GM12878 (cell line): ENCODE measurements around the gene PCDHGA1. TPM values are rescaled to one million over a fixed set of nuclear protein-coding genes. Genes with fewer than 3 reads are reported as not detected.

Experiments used
- BHLHE40 ChIP-seq, 2 experiments: fragments of 450-650 bp in 1 of 2; IDR thresholded peaks; 2 replicates each; pipeline ENCODE4 v1.6.1; 2011 to 2017; ENCODE audit warnings: low read depth in 2 of 2, borderline replicate concordance in 1 of 2, improper control_type of control experiment in 1 of 2, low read length in 1 of 2, mild to moderate bottlenecking in 1 of 2
- CREB1 ChIP-seq: IDR thresholded peaks from 2 replicates; pipeline ENCODE4 v1.6.1; 2012; ENCODE audit warnings: low read depth, mild to moderate bottlenecking, inconsistent platforms
- EZH2 ChIP-seq: IDR thresholded peaks from 2 replicates; pipeline ENCODE4 v1.6.1; 2012; ENCODE audit warnings: low read depth, mild to moderate bottlenecking, control low read depth, inconsistent platforms, low read length, borderline replicate concordance; ENCODE audit not compliant: control insufficient read depth
- FOXK2 ChIP-seq: fragments of 450-650 bp; IDR thresholded peaks from 2 replicates; pipeline ENCODE4 v1.6.1; 2017; ENCODE audit warnings: mild to moderate bottlenecking, moderate library complexity
- GATAD2B ChIP-seq: fragments of 450-650 bp; conservative IDR thresholded peaks from 2 replicates; pipeline ENCODE4 v1.6.1; 2017; ENCODE audit warnings: low read depth, mild to moderate bottlenecking, moderate library complexity
- HCFC1 ChIP-seq: fragments of 150-350 bp; IDR thresholded peaks from 2 replicates; pipeline ENCODE4 v1.6.1; 2014; ENCODE audit warnings: low read length
- IKZF1 ChIP-seq: fragments of 450-650 bp; conservative IDR thresholded peaks from 2 replicates; pipeline ENCODE4 v1.6.1; 2017; ENCODE audit warnings: antibody characterized with exemption, mild to moderate bottlenecking
- MYC ChIP-seq: IDR thresholded peaks from 2 replicates; pipeline ENCODE4 v1.6.1; 2011; ENCODE audit warnings: mild to moderate bottlenecking, low read length, moderate library complexity, inconsistent platforms; ENCODE audit not compliant: insufficient read depth, insufficient replicate concordance, insufficient read length, severe bottlenecking
- RB1 ChIP-seq: fragments of 450-650 bp; formaldehyde crosslinking; IDR thresholded peaks from 2 replicates; pipeline ENCODE4 v1.6.1; 2017; ENCODE audit warnings: mild to moderate bottlenecking, borderline replicate concordance
- RFX5 ChIP-seq: IDR thresholded peaks from 2 replicates; pipeline ENCODE4 v1.6.1; 2011; ENCODE audit warnings: low read depth, low read length, improper control_type of control experiment
- RUNX3 ChIP-seq: IDR thresholded peaks from 2 replicates; pipeline ENCODE4 v1.6.1; 2012; ENCODE audit warnings: low read length, inconsistent platforms
- STAT1 ChIP-seq: fragments of 450-650 bp; conservative IDR thresholded peaks from 2 replicates; pipeline ENCODE4 v1.6.1; 2014; ENCODE audit warnings: antibody characterized with exemption, mild to moderate bottlenecking
- TCF7 ChIP-seq: IDR thresholded peaks from 2 replicates; pipeline ENCODE4 v1.6.1; 2014; ENCODE audit warnings: antibody characterized with exemption, borderline replicate concordance
- ZSCAN29 ChIP-seq: fragments of 450-650 bp; IDR thresholded peaks from 2 replicates; pipeline ENCODE4 v1.6.1; 2017; ENCODE audit warnings: mild to moderate bottlenecking, moderate library complexity
- polyA plus RNA-seq, 11 experiments: library from polyadenylated mRNA; depleted of rRNA in 4 of 11; unstranded in 6 of 11; stranded (reverse) in 5 of 11; fragments of >200 nt; fragmentation: Nextera tagmentation in 4 of 11; fragmentation: Illumina TruSeq in 1 of 11; extraction: Ambion mirVana in 4 of 11; extraction: Trizol in 1 of 11; gene quantifications; 1 replicate in 1 of 11; 2 replicates in 10 of 11; pipeline versions ENCODE4 v1.2.1 to v1.2.3, GENCODE V29; 2011 to 2016; ENCODE audit warnings: inconsistent platforms in 2 of 11, missing spikeins in 2 of 11, low read depth in 1 of 11
- total RNA-seq, 4 experiments: library from RNA; depleted of rRNA in 3 of 4; stranded (reverse); fragments of >200 nt in 3 of 4; fragmentation: Illumina TruSeq in 1 of 4; extraction: Trizol in 1 of 4; gene quantifications; 2 replicates each; pipeline versions ENCODE4 v1.2.1 to v1.2.3, GENCODE V29; 2013 to 2021
- TF ChIP-seq, protein P1 (sequence below): fragments of 150-350 bp; IDR thresholded peaks from 2 replicates; pipeline ENCODE4 v1.6.1; 2014; ENCODE audit warnings: mild to moderate bottlenecking, low read depth, low read length
- TF ChIP-seq, protein P2 (sequence below): fragments of 450-650 bp; formaldehyde crosslinking; IDR thresholded peaks from 2 replicates; pipeline ENCODE4 v1.4.0; 2022; ENCODE audit warnings: mild to moderate bottlenecking, moderate library complexity
- TF ChIP-seq, protein P3 (sequence below): fragments of 450-650 bp; IDR thresholded peaks from 2 replicates; pipeline ENCODE4 v1.6.1; 2017; ENCODE audit warnings: mild to moderate bottlenecking, moderate library complexity
- TF ChIP-seq, protein P4 (sequence below): IDR thresholded peaks from 2 replicates; pipeline ENCODE4 v1.6.1; 2012; ENCODE audit warnings: low read depth, low read length, improper control_type of control experiment

The PCDHGA1 gene
- total and polyA plus RNA-seq, 10 of the 15 experiments (the other 5 are each of a cell fraction or from before 2014, with no cell fraction given), result 0.02 to 0.51 (median 0.19) TPM; not detected in 3

DNA sequence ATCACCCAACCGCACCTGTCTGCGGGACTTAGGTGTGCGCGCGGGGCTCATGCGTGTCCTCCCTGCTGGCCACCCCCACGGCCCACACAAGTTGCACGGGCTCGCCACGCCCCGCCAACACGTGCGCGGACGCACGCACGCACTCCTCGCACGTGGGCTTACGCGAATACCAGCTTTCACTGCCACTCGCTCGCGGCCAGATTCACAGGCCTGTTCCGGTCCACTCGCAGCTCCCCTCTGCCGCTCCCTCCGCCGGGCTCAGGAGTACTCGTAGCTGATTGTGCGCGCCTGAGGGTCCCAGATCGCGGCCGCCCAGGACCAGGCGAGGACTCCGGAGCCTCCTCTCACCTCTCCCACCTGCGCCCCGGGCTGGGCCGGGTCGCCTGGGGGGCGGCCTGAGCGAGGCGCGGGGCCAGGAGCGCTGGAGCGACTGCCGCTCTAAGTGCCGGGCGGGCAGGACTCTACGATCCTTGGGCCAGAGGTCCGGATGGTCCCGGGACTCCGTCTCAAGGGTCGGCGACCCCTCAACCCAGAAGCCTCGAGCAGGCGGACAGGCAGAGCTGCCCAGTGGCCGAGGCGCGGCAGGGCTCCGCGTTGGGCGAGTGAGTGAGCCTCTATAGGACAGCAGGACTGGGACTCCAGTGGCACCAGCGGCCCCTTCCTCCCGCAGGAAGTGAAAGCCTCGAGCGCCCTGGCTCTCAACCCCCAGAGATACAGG lies 162.0 kb downstream of the PCDHGA1 start (continued):
- TF ChIP-seq IKZF1, result 0 out of 2 replicates have a peak, but pooled peaks have one; percentile 10
- TF ChIP-seq STAT1, result no peak
- TF ChIP-seq, protein P1, sequence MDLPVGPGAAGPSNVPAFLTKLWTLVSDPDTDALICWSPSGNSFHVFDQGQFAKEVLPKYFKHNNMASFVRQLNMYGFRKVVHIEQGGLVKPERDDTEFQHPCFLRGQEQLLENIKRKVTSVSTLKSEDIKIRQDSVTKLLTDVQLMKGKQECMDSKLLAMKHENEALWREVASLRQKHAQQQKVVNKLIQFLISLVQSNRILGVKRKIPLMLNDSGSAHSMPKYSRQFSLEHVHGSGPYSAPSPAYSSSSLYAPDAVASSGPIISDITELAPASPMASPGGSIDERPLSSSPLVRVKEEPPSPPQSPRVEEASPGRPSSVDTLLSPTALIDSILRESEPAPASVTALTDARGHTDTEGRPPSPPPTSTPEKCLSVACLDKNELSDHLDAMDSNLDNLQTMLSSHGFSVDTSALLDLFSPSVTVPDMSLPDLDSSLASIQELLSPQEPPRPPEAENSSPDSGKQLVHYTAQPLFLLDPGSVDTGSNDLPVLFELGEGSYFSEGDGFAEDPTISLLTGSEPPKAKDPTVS, result no peak
- TF ChIP-seq RUNX3, result 0 out of 2 replicates have a peak, but pooled peaks have one; percentile 18
- no peak for TF ChIP-seq RFX5
- TF ChIP-seq BHLHE40 (IDR thresholded peaks at IDR 0.05; ENCODE audit: borderline replicate concordance in 1 of 2, low read depth in 2 of 2, low read length in 1 of 2), result peak; percentile 97 to 98
- no peak for TF ChIP-seq ZSCAN29
- TF ChIP-seq TCF7, result no peak
- 0 out of 2 replicates have a peak, but pooled peaks have one; percentile 31 for TF ChIP-seq GATAD2B
- TF ChIP-seq, protein P2, sequence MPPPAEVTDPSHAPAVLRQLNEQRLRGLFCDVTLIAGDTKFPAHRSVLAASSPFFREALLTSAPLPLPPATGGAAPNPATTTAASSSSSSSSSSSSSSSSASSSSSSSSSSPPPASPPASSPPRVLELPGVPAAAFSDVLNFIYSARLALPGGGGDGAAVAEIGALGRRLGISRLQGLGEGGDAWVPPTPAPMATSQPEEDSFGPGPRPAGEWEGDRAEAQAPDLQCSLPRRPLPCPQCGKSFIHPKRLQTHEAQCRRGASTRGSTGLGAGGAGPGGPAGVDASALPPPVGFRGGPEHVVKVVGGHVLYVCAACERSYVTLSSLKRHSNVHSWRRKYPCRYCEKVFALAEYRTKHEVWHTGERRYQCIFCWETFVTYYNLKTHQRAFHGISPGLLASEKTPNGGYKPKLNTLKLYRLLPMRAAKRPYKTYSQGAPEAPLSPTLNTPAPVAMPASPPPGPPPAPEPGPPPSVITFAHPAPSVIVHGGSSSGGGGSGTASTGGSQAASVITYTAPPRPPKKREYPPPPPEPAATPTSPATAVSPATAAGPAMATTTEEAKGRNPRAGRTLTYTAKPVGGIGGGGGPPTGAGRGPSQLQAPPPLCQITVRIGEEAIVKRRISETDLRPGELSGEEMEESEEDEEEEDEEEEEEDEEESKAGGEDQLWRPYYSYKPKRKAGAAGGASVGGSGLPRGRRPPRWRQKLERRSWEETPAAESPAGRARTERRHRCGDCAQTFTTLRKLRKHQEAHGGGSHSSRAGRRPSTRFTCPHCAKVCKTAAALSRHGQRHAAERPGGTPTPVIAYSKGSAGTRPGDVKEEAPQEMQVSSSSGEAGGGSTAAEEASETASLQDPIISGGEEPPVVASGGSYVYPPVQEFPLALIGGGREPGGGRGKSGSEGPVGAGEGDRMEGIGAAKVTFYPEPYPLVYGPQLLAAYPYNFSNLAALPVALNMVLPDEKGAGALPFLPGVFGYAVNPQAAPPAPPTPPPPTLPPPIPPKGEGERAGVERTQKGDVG, result no peak
- peak; percentile 67 for TF ChIP-seq MYC
- no peak for TF ChIP-seq RB1
- TF ChIP-seq, protein P3, sequence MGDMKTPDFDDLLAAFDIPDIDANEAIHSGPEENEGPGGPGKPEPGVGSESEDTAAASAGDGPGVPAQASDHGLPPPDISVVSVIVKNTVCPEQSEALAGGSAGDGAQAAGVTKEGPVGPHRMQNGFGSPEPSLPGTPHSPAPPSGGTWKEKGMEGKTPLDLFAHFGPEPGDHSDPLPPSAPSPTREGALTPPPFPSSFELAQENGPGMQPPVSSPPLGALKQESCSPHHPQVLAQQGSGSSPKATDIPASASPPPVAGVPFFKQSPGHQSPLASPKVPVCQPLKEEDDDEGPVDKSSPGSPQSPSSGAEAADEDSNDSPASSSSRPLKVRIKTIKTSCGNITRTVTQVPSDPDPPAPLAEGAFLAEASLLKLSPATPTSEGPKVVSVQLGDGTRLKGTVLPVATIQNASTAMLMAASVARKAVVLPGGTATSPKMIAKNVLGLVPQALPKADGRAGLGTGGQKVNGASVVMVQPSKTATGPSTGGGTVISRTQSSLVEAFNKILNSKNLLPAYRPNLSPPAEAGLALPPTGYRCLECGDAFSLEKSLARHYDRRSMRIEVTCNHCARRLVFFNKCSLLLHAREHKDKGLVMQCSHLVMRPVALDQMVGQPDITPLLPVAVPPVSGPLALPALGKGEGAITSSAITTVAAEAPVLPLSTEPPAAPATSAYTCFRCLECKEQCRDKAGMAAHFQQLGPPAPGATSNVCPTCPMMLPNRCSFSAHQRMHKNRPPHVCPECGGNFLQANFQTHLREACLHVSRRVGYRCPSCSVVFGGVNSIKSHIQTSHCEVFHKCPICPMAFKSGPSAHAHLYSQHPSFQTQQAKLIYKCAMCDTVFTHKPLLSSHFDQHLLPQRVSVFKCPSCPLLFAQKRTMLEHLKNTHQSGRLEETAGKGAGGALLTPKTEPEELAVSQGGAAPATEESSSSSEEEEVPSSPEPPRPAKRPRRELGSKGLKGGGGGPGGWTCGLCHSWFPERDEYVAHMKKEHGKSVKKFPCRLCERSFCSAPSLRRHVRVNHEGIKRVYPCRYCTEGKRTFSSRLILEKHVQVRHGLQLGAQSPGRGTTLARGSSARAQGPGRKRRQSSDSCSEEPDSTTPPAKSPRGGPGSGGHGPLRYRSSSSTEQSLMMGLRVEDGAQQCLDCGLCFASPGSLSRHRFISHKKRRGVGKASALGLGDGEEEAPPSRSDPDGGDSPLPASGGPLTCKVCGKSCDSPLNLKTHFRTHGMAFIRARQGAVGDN, result peak; percentile 89
- TF ChIP-seq, protein P4, sequence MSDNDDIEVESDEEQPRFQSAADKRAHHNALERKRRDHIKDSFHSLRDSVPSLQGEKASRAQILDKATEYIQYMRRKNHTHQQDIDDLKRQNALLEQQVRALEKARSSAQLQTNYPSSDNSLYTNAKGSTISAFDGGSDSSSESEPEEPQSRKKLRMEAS, result peak; percentile 95
- no peak for TF ChIP-seq HCFC1
- no peak for TF ChIP-seq FOXK2
- TF ChIP-seq CREB1, result peak; percentile 36; the same call in 1 of the 2 replicates
- TF ChIP-seq EZH2, result no peak
